Caco-2 (cell line): ENCODE data around the gene MEA1. TPM values are rescaled to one million over a fixed set of nuclear protein-coding genes. Genes with fewer than 3 reads are reported as not detected.

Experiments
- BruUV-seq: library from RNA; stranded (reverse); fragments of 400-500 nt; replicated peaks from 2 replicates; lab custom pipeline; 2021; lab: Mats Ljungman, UMichigan
- CTCF ChIA-PET: fragments of 300-600 bp; sonication (Branson Sonifier 250); formaldehyde crosslinking; loops from one replicate; lab custom pipeline; 2022; ENCODE audit warnings: antibody characterized with exemption; lab: Charles Lee
- POLR2A ChIA-PET: fragments of 300-600 bp; sonication (Branson Sonifier 250); formaldehyde crosslinking; loops from one replicate; lab custom pipeline; 2022; ENCODE audit warnings: antibody characterized with exemption; lab: Charles Lee
- DNase-seq, 2 experiments: peaks; one replicate each; pipeline versions ENCODE4 v3.0.0 to v3.0.0-alpha.2; 2020 to 2022
- H3K27me3 ChIP-seq: replicated peaks from 2 replicates; pipeline ENCODE4 v1.6.0; 2011; ENCODE audit warnings: low read length; ENCODE audit not compliant: control insufficient read depth, insufficient read depth
- H3K36me3 ChIP-seq: 2 replicates; pipeline ENCODE4 v1.5.1; 2011; ENCODE audit warnings: low read length; ENCODE audit not compliant: control insufficient read depth, insufficient read depth
- H3K4me1 ChIP-seq: fragments of 250-450 bp; sonication (Bioruptor Pico); 2 replicates; pipeline ENCODE4 v1.5.1; 2020; ENCODE audit warnings: mild to moderate bottlenecking
- H3K4me3 ChIP-seq: 2 replicates; pipeline ENCODE4 v1.5.1; 2011; ENCODE audit warnings: low read depth, mild to moderate bottlenecking, control low read depth, low read length
- H3K9me3 ChIP-seq: fragments of 250-450 bp; sonication (Bioruptor Pico); 2 replicates; pipeline ENCODE4 v1.5.1; 2020; ENCODE audit warnings: mild to moderate bottlenecking, moderate library complexity
- H3K27ac Mint-ChIP-seq: one replicate; pipeline ENCODE4 v1.8.0; 2022; ENCODE audit warnings: mixed read lengths; ENCODE audit not compliant: unreplicated experiment
- H3K27me3 Mint-ChIP-seq: one replicate; pipeline ENCODE4 v1.8.0; 2022; ENCODE audit warnings: mixed read lengths; ENCODE audit not compliant: insufficient read depth, unreplicated experiment
- H3K36me3 Mint-ChIP-seq: one replicate; pipeline ENCODE4 v1.8.0; 2022; ENCODE audit warnings: mild to moderate bottlenecking, mixed read lengths; ENCODE audit not compliant: insufficient read depth, unreplicated experiment
- H3K4me1 Mint-ChIP-seq: one replicate; pipeline ENCODE4 v1.8.0; 2022; ENCODE audit warnings: low read depth, mixed read lengths; ENCODE audit not compliant: unreplicated experiment
- H3K4me3 Mint-ChIP-seq: one replicate; pipeline ENCODE4 v1.8.0; 2022; ENCODE audit warnings: mild to moderate bottlenecking, moderate library complexity, mixed read lengths; ENCODE audit not compliant: unreplicated experiment
- H3K9me3 Mint-ChIP-seq: one replicate; pipeline ENCODE4 v1.8.0; 2022; ENCODE audit warnings: mixed read lengths; ENCODE audit not compliant: unreplicated experiment
- CTCF ChIP-seq, 2 experiments: fragments of 200-600 bp in 1 of 2; IDR thresholded peaks; 1 replicate in 1 of 2; 2 replicates in 1 of 2; pipeline versions ENCODE4 v1.5.1 to v1.8.0; 2011 to 2022; ENCODE audit warnings: antibody characterized with exemption in 1 of 2, control low read depth in 1 of 2, inconsistent platforms in 1 of 2, low read depth in 1 of 2, low read length in 1 of 2, mild to moderate bottlenecking in 1 of 2, moderate library complexity in 1 of 2; ENCODE audit not compliant: insufficient read depth in 1 of 2, severe bottlenecking in 1 of 2, unreplicated experiment in 1 of 2
- intact Hi-C: fragments of 100-400 bp; cut with micrococcal nuclease; formaldehyde crosslinking; loops from one replicate; pipeline ENCODE4 v1.10.0; 2022; ENCODE audit not compliant: unreplicated experiment
- total RNA-seq: library from RNA; stranded (reverse); gene quantifications from 2 replicates; pipeline ENCODE4 v1.2.3, GENCODE V29; 2022

MEA1 gene
- total RNA-seq, 1 experiment from 2014 or later: 62.3 TPM

GRCh38 chr6:42962096-42962495 is 51.6 kb downstream of the MEA1 start:
- DNase-seq: no peak
- TF ChIP-seq CTCF (IDR thresholded peaks at IDR 0.05; ENCODE audit: insufficient read depth in 1 of 2, low read depth in 1 of 2, low read length in 1 of 2, severe bottlenecking in 1 of 2, unreplicated experiment in 1 of 2): no peak
- Histone ChIP-seq H3K36me3 (no peaks in the 10 kb centered on the region), H3K27me3 (no peaks in the 10 kb centered on the region), H3K9me3 (no peaks in the 10 kb centered on the region), H3K4me3 (no peak overlapping the region), H3K4me1 (no peaks in the 10 kb centered on the region)
- no peak overlapping the region for H3K4me3 Mint-ChIP-seq
- intact Hi-C loops: no loop called here
- no peaks in the 10 kb centered on the region for H3K9me3 Mint-ChIP-seq
- peaks cover 8% of the 10 kb centered on the region for H3K4me1 Mint-ChIP-seq
- H3K27me3 Mint-ChIP-seq: no peaks in the 10 kb centered on the region
- H3K36me3 Mint-ChIP-seq: peaks cover 10% of the 10 kb centered on the region
- POLR2A ChIA-PET: interaction anchor here (0.5 kb wide), 1 partner anchor 15 kb away, joined by 6 read pairs; no protein-coding TSS in a partner anchor
- CTCF ChIA-PET: interaction anchor here (0.7 kb wide), 1 partner anchor 38 kb away, joined by 3 read pairs; no protein-coding TSS in a partner anchor
- H3K27ac Mint-ChIP-seq: no peak overlapping the region
- BruUV-seq: no TSS peak

Other genes starting within 250 kb of the MEA1 start
- gene BICRAL, start 231.9 kb downstream of the MEA1 start, total RNA-seq: 5.0 and 5.3 TPM in 2 replicates
- 103 and 110 TPM in 2 replicates for gene RPL7L1, start 134.3 kb downstream of the MEA1 start, total RNA-seq
- not detected in 2 replicates for gene PTCRA, start 97.9 kb downstream of the MEA1 start, total RNA-seq
- 49.2 and 56.1 TPM in 2 replicates for gene CNPY3, start 84.5 kb downstream of the MEA1 start, total RNA-seq
- gene GNMT, start 53.2 kb downstream of the MEA1 start, total RNA-seq: not detected in 2 replicates
- gene PEX6, start 34.8 kb downstream of the MEA1 start, total RNA-seq: 6.9 and 8.2 TPM in 2 replicates
- 44.4 and 45.0 TPM in 2 replicates for gene PPP2R5D, start 29.4 kb downstream of the MEA1 start, total RNA-seq
- gene KLHDC3, start 303 bp upstream of the MEA1 start, total RNA-seq: 62.9 and 66.8 TPM in 2 replicates
- gene RRP36, start 7.7 kb upstream of the MEA1 start, total RNA-seq: 71.0 and 74.9 TPM in 2 replicates
- 25.3 and 26.7 TPM in 2 replicates for gene CUL7, start 39.9 kb upstream of the MEA1 start, total RNA-seq
- 123 and 124 TPM in 2 replicates for gene MRPL2, start 45.5 kb upstream of the MEA1 start, total RNA-seq
- 47.7 and 52.7 TPM in 2 replicates for gene KLC4, start 45.7 kb upstream of the MEA1 start, total RNA-seq
- 175 and 180 TPM in 2 replicates for gene PTK7, start 62.4 kb upstream of the MEA1 start, total RNA-seq
- gene SRF, start 157.3 kb upstream of the MEA1 start, total RNA-seq: 31.3 and 32.1 TPM in 2 replicates
- 16.7 and 16.8 TPM in 2 replicates for gene CUL9, start 168.2 kb upstream of the MEA1 start, total RNA-seq
- gene DNPH1, start 215.5 kb upstream of the MEA1 start, total RNA-seq: 56.1 and 62.6 TPM in 2 replicates
- 0.51 and 0.61 TPM in 2 replicates for gene TTBK1, start 229.5 kb upstream of the MEA1 start, total RNA-seq